SIG-M5 (cell line): ENCODE measurements around the gene TRPM6.

ENCODE experiments used
- DNase-seq: peaks from one replicate; lab custom pipeline; 2025; lab: John Stamatoyannopoulos, UW

Gene TRPM6

DNA sequence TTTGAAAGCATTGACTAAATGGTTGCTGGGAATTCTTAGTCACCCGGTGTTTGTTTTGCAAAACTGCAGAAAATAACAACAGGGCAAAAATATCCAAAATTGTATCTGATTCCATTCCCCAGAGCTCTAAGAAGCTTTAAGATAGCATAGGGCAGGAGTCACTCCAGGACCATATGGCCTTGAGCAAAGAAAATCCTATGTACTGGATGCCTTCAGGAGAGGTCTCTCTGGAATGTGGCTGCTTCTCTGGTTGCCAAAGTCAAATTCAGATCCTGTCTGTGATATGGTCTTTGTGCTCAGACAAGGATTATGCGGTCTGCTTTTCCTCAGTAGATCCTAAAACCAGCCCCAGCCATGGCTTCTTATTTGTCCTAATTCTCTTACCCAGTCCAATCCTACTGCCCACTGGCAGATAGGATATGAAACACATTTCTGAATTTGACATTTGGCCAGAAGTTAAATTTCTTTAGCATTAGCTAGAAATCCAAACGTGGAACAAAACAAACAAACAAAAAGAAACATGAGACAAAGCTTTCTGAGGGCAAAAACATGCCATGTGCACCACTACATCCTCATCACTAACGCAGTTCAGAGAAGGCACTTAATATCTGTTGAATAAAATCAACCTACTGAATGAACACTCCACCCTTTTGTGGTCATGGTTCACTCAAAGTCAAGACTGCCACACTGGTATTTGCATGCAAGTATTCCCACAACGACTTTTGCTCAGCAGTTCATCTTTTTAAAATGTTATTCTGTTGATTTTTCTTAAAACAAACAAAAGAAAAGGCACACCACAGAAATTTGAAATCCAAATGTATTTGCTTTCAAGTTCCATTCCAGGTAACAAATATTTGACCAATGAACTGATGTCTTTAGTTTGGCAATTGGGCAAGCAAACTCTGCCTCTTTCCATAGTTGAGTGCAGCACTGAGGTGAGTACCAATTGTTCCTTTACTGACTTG, 165.7 kb downstream of the TRPM6 start:
- no peak for DNase-seq

DNA sequence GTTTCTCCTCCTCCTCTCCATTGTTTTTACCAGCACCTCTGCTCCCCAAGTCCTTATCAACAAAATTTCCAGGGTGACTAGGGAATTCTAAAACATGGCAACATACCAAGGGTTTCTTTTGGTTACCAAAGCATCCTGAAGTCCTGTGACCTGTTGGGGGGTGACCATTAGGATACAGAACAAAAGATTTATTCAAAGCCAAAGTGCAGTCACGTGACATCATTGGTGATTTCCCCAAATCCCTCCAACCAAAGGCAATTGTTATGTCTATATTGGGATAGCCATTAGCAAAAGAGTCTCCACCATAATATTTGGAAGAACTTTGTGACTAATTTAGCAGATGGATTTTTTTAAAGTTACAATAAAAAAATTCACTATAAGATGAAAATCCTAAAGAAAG, 168.4 kb downstream of the TRPM6 start:
- no peak for DNase-seq

DNA sequence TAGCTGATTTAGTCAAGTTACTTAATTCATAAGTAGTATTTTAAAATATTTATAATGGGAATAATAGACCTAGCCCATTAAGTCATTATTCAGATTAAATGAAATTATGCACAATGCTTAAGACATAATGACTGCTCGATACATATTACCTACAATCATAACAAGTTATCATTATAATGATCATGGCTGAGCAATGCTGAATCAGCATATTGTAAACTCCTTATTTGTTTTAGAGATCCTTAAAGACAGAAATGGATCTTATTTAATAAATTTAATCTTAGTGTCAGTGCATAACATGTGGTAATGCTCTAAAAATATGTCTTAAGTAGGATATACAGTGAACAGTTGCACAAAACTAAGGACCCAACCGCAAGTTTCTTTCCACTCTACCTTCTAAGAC, 169.0 kb downstream of the TRPM6 start:
- DNase-seq, result no peak

DNA sequence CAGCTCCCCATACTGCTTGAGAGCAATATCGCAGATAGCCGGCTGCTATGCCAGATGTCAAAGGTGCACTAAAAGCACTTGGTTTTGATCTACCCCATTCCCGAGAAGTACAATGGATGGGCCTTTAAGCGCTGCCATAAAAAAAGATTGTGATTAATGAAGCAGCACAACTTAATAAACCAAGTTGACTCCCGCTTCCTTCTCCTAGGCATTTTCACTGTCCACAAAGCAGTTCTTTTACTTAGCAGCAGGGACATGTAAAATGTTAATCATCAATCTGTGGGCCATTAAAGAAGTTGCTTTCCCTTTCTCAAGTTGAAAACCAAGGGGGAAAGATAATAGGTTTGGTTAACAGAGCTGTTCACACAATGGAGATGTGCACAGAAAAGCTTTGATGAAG, 176.4 kb downstream of the TRPM6 start:
- DNase-seq, result no peak

DNA sequence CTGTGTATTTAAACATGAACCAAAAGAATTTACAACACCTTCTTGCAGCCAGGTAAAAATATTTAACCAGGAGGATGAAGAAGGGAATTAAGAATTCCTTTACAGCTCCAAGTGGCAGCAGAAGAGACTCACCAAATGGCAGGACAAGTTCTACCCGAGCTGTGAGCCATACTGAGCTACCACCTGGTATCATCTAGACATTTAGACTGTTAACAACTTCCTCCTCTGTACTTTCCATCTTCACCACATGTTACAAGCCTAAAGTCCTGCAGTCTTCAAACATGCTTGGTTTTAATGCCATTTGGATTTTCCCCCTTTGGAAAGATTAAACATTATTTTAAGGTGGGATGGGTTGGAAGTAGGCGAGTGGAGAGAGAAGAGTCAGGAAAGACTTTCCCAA, 190.2 kb downstream of the TRPM6 start:
- DNase-seq, result no peak

DNA sequence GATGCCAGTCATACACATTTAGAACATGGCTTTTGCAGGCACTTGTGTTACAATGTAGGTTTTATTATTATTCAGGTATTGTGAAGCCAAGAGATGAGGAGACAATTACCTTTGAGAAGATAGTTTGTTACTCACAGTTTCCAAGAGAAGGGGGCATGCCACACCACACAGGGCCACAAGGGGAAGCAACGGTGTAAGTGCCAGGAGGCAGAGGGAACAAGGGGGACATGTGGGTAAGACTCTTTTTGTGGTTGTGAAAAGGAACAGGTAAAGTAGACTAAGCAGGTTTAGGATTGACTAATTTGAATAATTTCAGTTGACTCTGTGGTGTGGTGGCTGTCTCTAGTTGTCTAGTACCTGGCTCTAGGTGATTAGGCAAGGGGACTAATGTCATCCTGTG, 191.2 kb downstream of the TRPM6 start:
- DNase-seq, result no peak

DNA sequence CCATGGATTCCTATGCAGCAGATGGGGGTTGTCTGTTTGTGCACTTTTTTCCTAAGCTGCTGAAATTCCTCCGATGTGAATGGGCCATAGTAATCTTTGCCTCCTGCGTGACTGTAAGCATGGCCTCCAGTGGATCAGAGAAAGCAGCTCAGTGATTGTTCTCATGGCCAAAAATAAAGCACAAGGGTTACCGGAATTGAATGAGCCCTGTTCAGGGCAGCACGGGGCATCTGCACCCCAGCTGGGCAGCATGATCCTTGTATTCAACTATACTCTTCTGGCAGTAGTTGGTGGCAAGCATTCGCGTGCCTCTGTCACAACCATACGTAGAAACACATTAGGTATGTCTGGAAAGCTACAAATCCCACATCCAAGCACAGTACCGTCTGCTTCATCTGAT, 196.7 kb downstream of the TRPM6 start:
- no peak for DNase-seq

DNA sequence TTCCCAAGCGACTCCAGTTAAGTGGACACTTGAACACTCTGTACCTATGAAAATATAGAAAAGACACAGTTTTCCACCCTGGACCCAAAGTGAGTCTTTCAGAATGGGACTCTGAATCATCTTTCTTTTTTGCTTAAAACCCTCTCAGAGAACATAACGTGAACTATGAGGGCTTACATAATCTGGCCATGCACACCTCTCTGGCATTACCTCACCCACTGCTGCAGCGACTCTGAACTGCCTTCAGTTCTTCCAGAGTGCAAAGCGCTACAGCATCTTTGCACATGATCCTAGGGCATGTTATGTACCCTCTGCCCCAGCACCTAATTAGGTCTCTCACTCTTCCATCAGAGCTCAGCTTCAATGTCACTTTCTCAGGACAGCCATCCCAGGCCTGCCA, 204.4 kb downstream of the TRPM6 start:
- no peak for DNase-seq

DNA sequence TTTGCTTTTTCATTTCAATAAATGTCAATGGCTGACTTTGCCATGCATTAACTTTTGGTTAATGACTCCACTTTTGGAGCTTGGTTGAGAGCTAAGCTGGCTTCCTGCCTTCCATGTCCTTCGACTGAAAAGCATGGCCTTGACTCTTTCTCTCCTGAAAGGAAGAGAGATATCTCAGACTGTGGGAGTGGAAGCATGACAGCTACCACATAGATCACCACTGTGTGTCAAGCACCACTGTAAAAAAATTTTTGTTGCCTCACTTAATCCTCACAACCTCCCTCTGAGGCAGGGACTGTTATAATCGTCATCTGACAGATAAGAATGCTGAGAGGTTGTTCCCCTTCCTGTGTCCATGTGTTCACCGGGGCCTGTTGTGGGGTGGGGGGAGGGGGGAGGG, 205.8 kb downstream of the TRPM6 start:
- DNase-seq, result no peak

DNA sequence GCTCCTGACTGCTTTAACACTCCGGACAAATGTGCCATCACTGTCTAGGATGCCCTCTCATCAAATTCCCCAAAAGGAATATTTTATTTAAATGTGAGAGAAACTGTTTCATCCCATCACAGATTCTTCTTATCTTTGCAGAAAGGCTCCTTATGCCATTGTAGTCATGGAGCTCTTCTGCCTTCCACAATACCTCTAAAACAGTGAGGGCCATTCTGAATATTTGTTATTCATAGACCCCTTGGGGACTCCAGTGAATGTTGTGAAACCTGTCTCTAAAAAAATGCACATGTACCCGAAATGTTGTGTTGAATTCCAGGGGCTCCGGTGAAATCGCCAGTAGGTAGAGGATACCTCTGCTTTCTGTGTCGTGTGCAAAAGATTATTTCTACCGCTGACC, 213.6 kb downstream of the TRPM6 start:
- no peak for DNase-seq
